Mammary epithelial cell (primary cell): ENCODE data around the gene SULT1C3.

Experiments used
- CTCF ChIP-seq, 2 donors: IDR thresholded peaks in 1 of 2; conservative IDR thresholded peaks in 1 of 2; 2 replicates each; pipeline ENCODE4 v1.5.1; 2011 to 2012; ENCODE audit warnings: inconsistent platforms in 2 of 2, low read length in 2 of 2, mild to moderate bottlenecking in 2 of 2, control low read depth in 1 of 2, low read depth in 1 of 2; ENCODE audit not compliant: insufficient read depth in 1 of 2; ENCODE audit errors: extremely low read depth in 1 of 2
- EZH2 ChIP-seq: IDR thresholded peaks from 2 replicates; pipeline ENCODE4 v1.6.1; 2012; ENCODE audit warnings: low read length, inconsistent platforms, borderline replicate concordance

- TF ChIP-seq CTCF (conservative IDR thresholded peaks at IDR 0.05 in 1 of 2, IDR thresholded peaks at IDR 0.05 in 1 of 2; ENCODE audit: extremely low read depth in 1 of 2, insufficient read depth in 1 of 2, low read depth in 1 of 2, low read length in 2 of 2) (no peak), EZH2 (no peak)
Measured at GRCh38 chr2:108263401-108263800, 23.6 kb downstream of the SULT1C3 start.
